Endothelial cell of umbilical vein (primary cell): ENCODE results near the gene DALRD3. TPM values are rescaled to one million over a fixed set of nuclear protein-coding genes. Genes with fewer than 3 reads are reported as not detected.

Experiments used
- BruUV-seq: library from RNA; stranded (reverse); fragments of 400-500 nt; replicated peaks from 2 replicates; lab custom pipeline; 2021; lab: Mats Ljungman, UMichigan
- CTCF ChIA-PET: fragments of 300-600, 350-600 bp; sonication (Branson Sonifier 250); formaldehyde crosslinking; loops from one replicate; lab custom pipeline; 2021; ENCODE audit warnings: antibody characterized with exemption, inconsistent platforms; lab: Charles Lee
- POLR2A ChIA-PET: fragments of 300-600, 350-600 bp; sonication (Branson Sonifier 250); formaldehyde crosslinking; loops from one replicate; lab custom pipeline; 2021; ENCODE audit warnings: antibody characterized with exemption, inconsistent platforms; lab: Charles Lee
- DNase-seq: peaks from one replicate; pipeline ENCODE4 v3.0.0-alpha.2; 2011; ENCODE audit warnings: low read depth, low spot score
- FAIRE-seq: peaks from 2 replicates; lab custom pipeline; 2011; peaks lifted over from hg19 to GRCh38; lab: Jason Lieb, UNC
- H2AFZ ChIP-seq: 2 replicates; pipeline ENCODE4 v1.6.0; 2012; ENCODE audit warnings: low read depth, low read length, control low read depth, inconsistent platforms
- H3K27ac ChIP-seq: 2 replicates; pipeline ENCODE4 v1.5.1; 2011; ENCODE audit warnings: low read depth, mild to moderate bottlenecking, control low read depth, low read length, moderate library complexity; ENCODE audit not compliant: insufficient read depth
- H3K27me3 ChIP-seq, 2 experiments: 2 replicates each; pipeline versions ENCODE4 v1.6.0 to v1.6.1; 2011; ENCODE audit warnings: low read length in 2 of 2, mixed read lengths in 1 of 2; ENCODE audit not compliant: control insufficient read depth in 2 of 2, insufficient read depth in 2 of 2
- H3K36me3 ChIP-seq, 2 experiments: 2 replicates in 1 of 2; 3 replicates in 1 of 2; pipeline ENCODE4 v1.5.1; 2011; ENCODE audit warnings: low read length in 2 of 2, mild to moderate bottlenecking in 1 of 2, moderate library complexity in 1 of 2; ENCODE audit not compliant: control insufficient read depth in 2 of 2, insufficient read depth in 2 of 2; ENCODE audit errors: extremely low read depth in 1 of 2
- H3K4me1 ChIP-seq: 3 replicates; pipeline ENCODE4 v1.5.1; 2011; ENCODE audit warnings: mild to moderate bottlenecking, low read length; ENCODE audit not compliant: control insufficient read depth, insufficient read depth; ENCODE audit errors: extremely low read depth
- H3K4me2 ChIP-seq: 2 replicates; pipeline ENCODE4 v1.6.1; 2011; ENCODE audit warnings: low read length, control low read depth, mixed read lengths; ENCODE audit not compliant: insufficient read depth
- H3K4me3 ChIP-seq, 3 experiments: fragments of 200-600 bp in 1 of 3; sonication (generic), shearing (Covaris generic) in 1 of 3; replicated peaks in 1 of 3; 2 replicates each; pipeline ENCODE4 v1.5.1; 2011 to 2016; ENCODE audit warnings: control low read depth in 3 of 3, low read length in 3 of 3, mild to moderate bottlenecking in 2 of 3, inconsistent platforms in 1 of 3, low read depth in 1 of 3, moderate library complexity in 1 of 3; ENCODE audit not compliant: insufficient read depth in 1 of 3
- H3K79me2 ChIP-seq: 2 replicates; pipeline ENCODE4 v1.6.0; 2012; ENCODE audit warnings: low read length, inconsistent platforms; ENCODE audit not compliant: control insufficient read depth, insufficient read depth
- H3K9ac ChIP-seq: replicated peaks from 2 replicates; pipeline ENCODE3; 2011; ENCODE audit warnings: low read length, control low read depth; ENCODE audit not compliant: insufficient read depth; ENCODE audit errors: extremely low read depth
- H3K9me1 ChIP-seq: replicated peaks from 3 replicates; pipeline ENCODE4 v1.6.0; 2011; ENCODE audit warnings: mild to moderate bottlenecking, low read length; ENCODE audit not compliant: control insufficient read depth, insufficient read depth; ENCODE audit errors: extremely low read depth
- H3K9me3 ChIP-seq: replicated peaks from 2 replicates; pipeline ENCODE4 v1.5.1; 2012; ENCODE audit warnings: low read length, inconsistent platforms; ENCODE audit not compliant: control insufficient read depth, insufficient read depth
- H4K20me1 ChIP-seq: replicated peaks from 2 replicates; pipeline ENCODE3; 2011; ENCODE audit warnings: mild to moderate bottlenecking, low read length; ENCODE audit not compliant: control insufficient read depth, insufficient read depth; ENCODE audit errors: extremely low read depth
- CTCF ChIP-seq, 2 donors: IDR thresholded peaks; 1 replicate in 1 of 2; 2 replicates in 1 of 2; pipeline ENCODE4 v1.5.1; 2011; ENCODE audit warnings: low read length in 2 of 2, mild to moderate bottlenecking in 2 of 2, moderate library complexity in 2 of 2, control low read depth in 1 of 2, inconsistent platforms in 1 of 2, low read depth in 1 of 2; ENCODE audit not compliant: insufficient read depth in 1 of 2; ENCODE audit errors: extremely low read depth in 1 of 2
- EZH2 ChIP-seq: IDR thresholded peaks from 2 replicates; pipeline ENCODE4 v1.6.1; 2012; ENCODE audit warnings: borderline replicate concordance, low read depth, mild to moderate bottlenecking, moderate library complexity, low read length, inconsistent platforms; ENCODE audit not compliant: severe bottlenecking
- FOS ChIP-seq: IDR thresholded peaks from 2 replicates; pipeline ENCODE4 v1.6.1; 2011; ENCODE audit warnings: mild to moderate bottlenecking, low read length, moderate library complexity, borderline replicate concordance; ENCODE audit not compliant: insufficient read depth
- GATA2 ChIP-seq: IDR thresholded peaks from 2 replicates; pipeline ENCODE4 v1.7.0; 2011; ENCODE audit warnings: low read depth, mild to moderate bottlenecking, moderate library complexity, mixed read lengths, low read length; ENCODE audit not compliant: insufficient read length, insufficient read depth
- JUN ChIP-seq: IDR thresholded peaks from 2 replicates; pipeline ENCODE4 v1.6.1; 2011; ENCODE audit warnings: borderline replicate concordance, low read depth; ENCODE audit not compliant: insufficient read length, insufficient read depth
- MYC ChIP-seq: IDR thresholded peaks from one replicate; pipeline ENCODE4 v1.6.1; 2011; ENCODE audit warnings: mild to moderate bottlenecking, low read depth, low read length
- POLR2A ChIP-seq: IDR thresholded peaks from 2 replicates; pipeline ENCODE4 v1.6.1; 2012; ENCODE audit warnings: low read depth, mild to moderate bottlenecking, control low read depth, low read length
- POLR2AphosphoS5 ChIP-seq: IDR thresholded peaks from 2 replicates; pipeline ENCODE4 v1.6.1; 2012; ENCODE audit warnings: low read depth, mild to moderate bottlenecking, control low read depth, low read length, moderate library complexity; ENCODE audit not compliant: insufficient read depth
- dilution Hi-C: fragments of 300-500 bp; cut with MboI; formaldehyde crosslinking; loops from one replicate; pipeline ENCODE4 v1.15.0; 2019; ENCODE audit warnings: low sequenced_read_pairs; ENCODE audit not compliant: extremely low pct_ligation_motif_present
- intact Hi-C: fragments of 100-400 bp; cut with micrococcal nuclease; formaldehyde crosslinking; loops from one replicate; pipeline ENCODE4 v1.10.0; 2022
- polyA plus RNA-seq, 4 experiments: library from polyadenylated mRNA; depleted of rRNA in 3 of 4; stranded (reverse) in 3 of 4; unstranded in 1 of 4; fragments of >200 nt; gene quantifications; 2 replicates each; pipeline versions ENCODE4 v1.2.1 to v1.2.3, GENCODE V29; 2011 to 2012; ENCODE audit warnings: missing spikeins in 1 of 4
- total RNA-seq: library from RNA; stranded (reverse); gene quantifications from 2 replicates; pipeline ENCODE4 v1.2.3, GENCODE V29; 2021
- TF ChIP-seq, protein P1 (sequence below): IDR thresholded peaks from 2 replicates; pipeline ENCODE4 v1.6.1; 2011; ENCODE audit not compliant: insufficient read depth, insufficient read length

DALRD3 gene
- total and polyA plus RNA-seq, 2 donors (not counting 3 experiments of a cell fraction or from before 2014, with no cell fraction given): 22.7 to 60.8 TPM

DNA sequence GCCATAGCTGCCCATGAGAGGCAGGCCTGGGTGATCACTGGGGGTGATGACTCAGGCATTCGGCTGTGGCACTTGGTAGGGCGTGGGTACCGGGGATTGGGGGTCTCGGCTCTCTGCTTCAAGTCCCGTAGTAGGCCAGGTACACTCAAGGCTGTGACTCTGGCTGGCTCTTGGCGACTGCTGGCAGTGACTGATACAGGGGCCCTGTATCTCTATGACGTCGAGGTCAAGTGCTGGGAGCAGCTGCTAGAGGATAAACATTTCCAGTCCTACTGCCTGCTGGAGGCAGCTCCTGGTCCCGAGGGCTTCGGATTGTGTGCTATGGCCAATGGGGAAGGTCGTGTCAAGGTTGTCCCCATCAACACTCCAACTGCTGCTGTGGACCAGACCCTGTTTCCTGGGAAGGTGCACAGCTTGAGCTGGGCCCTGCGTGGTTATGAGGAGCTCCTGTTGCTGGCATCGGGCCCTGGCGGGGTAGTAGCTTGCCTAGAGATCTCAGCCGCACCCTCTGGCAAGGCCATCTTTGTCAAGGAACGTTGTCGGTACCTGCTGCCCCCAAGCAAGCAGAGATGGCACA, 5.9 kb downstream of the DALRD3 start:
- H3K9ac ChIP-seq: no peak overlapping the region
- no peaks in the 10 kb centered on the region for H4K20me1 ChIP-seq
- H3K27ac ChIP-seq: no peak overlapping the region
- no peak overlapping the region for H3K4me2 ChIP-seq
- POLR2A ChIA-PET: interaction anchor here (1.1 to 1.9 kb wide), 2 partner anchors 9 to 10 kb away, joined by 3 to 12 read pairs; partner anchors contain the start of gene NDUFAF3
- H3K79me2 ChIP-seq: peaks cover 36% of the 10 kb centered on the region
- dilution Hi-C loops: no loop called here
- no peaks in the 10 kb centered on the region for H3K9me1 ChIP-seq
- TF ChIP-seq POLR2A (no peak), FOS (no peak), POLR2AphosphoS5 (no peak), MYC (no peak), JUN (no peak), GATA2 (no peak), EZH2 (no peak), CTCF (IDR thresholded peaks at IDR 0.05; ENCODE audit: extremely low read depth in 1 of 2, insufficient read depth in 1 of 2, low read depth in 1 of 2, low read length in 2 of 2) (no peak)
- TF ChIP-seq, protein P1, sequence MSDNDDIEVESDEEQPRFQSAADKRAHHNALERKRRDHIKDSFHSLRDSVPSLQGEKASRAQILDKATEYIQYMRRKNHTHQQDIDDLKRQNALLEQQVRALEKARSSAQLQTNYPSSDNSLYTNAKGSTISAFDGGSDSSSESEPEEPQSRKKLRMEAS: no peak
- no peak overlapping the region for H3K4me3 ChIP-seq
- FAIRE-seq (no peak), DNase-seq (no peak)
- BruUV-seq: no TSS peak
- H3K4me1 ChIP-seq: peaks cover 11% of the 10 kb centered on the region
- CTCF ChIA-PET: interaction anchor here (3.5 to 12.8 kb wide), 2 partner anchors 9 to 24 kb away, joined by 18 to 254 read pairs; partner anchors contain the start of genes NDUFAF3 and P4HTM
- no peaks in the 10 kb centered on the region for H3K27me3 ChIP-seq
- peaks cover 5 to 51% of the 10 kb centered on the region in 2 experiments for H3K36me3 ChIP-seq
- intact Hi-C loops: no loop called here
- no peaks in the 10 kb centered on the region for H3K9me3 ChIP-seq
- no peak overlapping the region for H2AFZ ChIP-seq
